GM23338 (cell line): Measurements from ENCODE around the gene CUTC. TPM values are rescaled to one million over a fixed set of nuclear protein-coding genes. Genes with fewer than 3 reads are reported as not detected.

Source experiments
- ATAC-seq: fragments of 200-7000 bp; cut with Tn5 transposase; 3 replicates; pipeline ENCODE4 v1.9.1; 2020
- DNase-seq: peaks from one replicate; pipeline ENCODE4 v3.0.0-alpha.2; 2015; ENCODE audit warnings: low spot score
- H2AFZ ChIP-seq: fragments of 200-600 bp; sonication (generic); 2 replicates; pipeline ENCODE4 v1.8.0; 2016; ENCODE audit warnings: antibody characterized with exemption, mild to moderate bottlenecking, moderate library complexity
- H3F3A ChIP-seq: fragments of 200-600 bp; sonication (generic); replicated peaks from 2 replicates; pipeline ENCODE4 v1.8.0; 2017; ENCODE audit warnings: antibody characterized with exemption, mixed run types, low read depth
- H3K27ac ChIP-seq: fragments of 200-600 bp; sonication (generic); 2 replicates; pipeline ENCODE4 v1.6.1; 2016; ENCODE audit warnings: low read depth
- H3K27me3 ChIP-seq: fragments of 200-600 bp; sonication (generic); 2 replicates; pipeline ENCODE4 v1.8.0; 2016; ENCODE audit warnings: mild to moderate bottlenecking, mixed run types, moderate library complexity; ENCODE audit not compliant: insufficient read depth
- H3K36me3 ChIP-seq: fragments of 200-600 bp; sonication (generic); 2 replicates; pipeline ENCODE4 v1.8.0; 2016; ENCODE audit warnings: mild to moderate bottlenecking; ENCODE audit not compliant: insufficient read depth
- H3K4me1 ChIP-seq: fragments of 200-600 bp; sonication (generic); 2 replicates; pipeline ENCODE4 v1.8.0; 2016; ENCODE audit warnings: mild to moderate bottlenecking, moderate library complexity; ENCODE audit not compliant: insufficient read depth
- H3K4me2 ChIP-seq: fragments of 200-600 bp; sonication (generic); 2 replicates; pipeline ENCODE4 v1.7.1; 2017; ENCODE audit warnings: mixed run types
- H3K4me3 ChIP-seq: fragments of 200-600 bp; sonication (generic); 2 replicates; pipeline ENCODE4 v1.6.1; 2016; ENCODE audit warnings: mixed run types
- H3K79me2 ChIP-seq: fragments of 200-600 bp; sonication (generic); replicated peaks from 2 replicates; pipeline ENCODE4 v1.8.0; 2017; ENCODE audit warnings: mild to moderate bottlenecking; ENCODE audit not compliant: insufficient read depth
- H3K9me2 ChIP-seq: fragments of 200-600 bp; sonication (generic); 2 replicates; pipeline ENCODE4 v1.8.0; 2017; ENCODE audit not compliant: insufficient read depth
- H4K20me1 ChIP-seq: fragments of 200-600 bp; sonication (generic); replicated peaks from 2 replicates; pipeline ENCODE4 v1.8.0; 2017; ENCODE audit warnings: mild to moderate bottlenecking; ENCODE audit not compliant: insufficient read depth
- H3K27ac Mint-ChIP-seq: 2 replicates; pipeline ENCODE4 v1.8.0; 2020; ENCODE audit warnings: inconsistent platforms, mild to moderate bottlenecking, moderate library complexity, mixed read lengths
- H3K27me3 Mint-ChIP-seq: 3 replicates; pipeline ENCODE4 v1.8.0; 2022; ENCODE audit warnings: low read depth, mild to moderate bottlenecking, moderate library complexity, mixed read lengths, inconsistent platforms; ENCODE audit not compliant: insufficient read depth, poor library complexity
- H3K36me3 Mint-ChIP-seq: 3 replicates; pipeline ENCODE4 v1.8.0; 2021; ENCODE audit warnings: low read depth, mild to moderate bottlenecking, inconsistent platforms, moderate library complexity, mixed read lengths
- H3K4me1 Mint-ChIP-seq: 3 replicates; pipeline ENCODE4 v1.8.0; 2020; ENCODE audit warnings: mild to moderate bottlenecking, inconsistent platforms, mixed read lengths
- H3K4me3 Mint-ChIP-seq: 3 replicates; pipeline ENCODE4 v1.8.0; 2021; ENCODE audit warnings: moderate library complexity, mild to moderate bottlenecking, inconsistent platforms, mixed read lengths
- H3K9me3 Mint-ChIP-seq: 3 replicates; pipeline ENCODE4 v1.8.0; 2020; ENCODE audit warnings: moderate library complexity, mild to moderate bottlenecking, inconsistent platforms, mixed read lengths
- CREB1 ChIP-seq: fragments of 250-450 bp; sonication (Bioruptor Pico); IDR thresholded peaks from 2 replicates; pipeline ENCODE4 v1.5.0; 2020; ENCODE audit warnings: low read depth, mild to moderate bottlenecking, moderate library complexity
- EZH2phosphoT487 ChIP-seq: fragments of 200-600 bp; sonication (generic); IDR thresholded peaks from one replicate; pipeline ENCODE4 v1.8.1; 2018; ENCODE audit warnings: antibody characterized with exemption; ENCODE audit not compliant: unreplicated experiment
- NANOG ChIP-seq: IDR thresholded peaks from 2 replicates; pipeline ENCODE4 v1.6.1; 2016; ENCODE audit warnings: antibody characterized with exemption, borderline replicate concordance
- POLR2AphosphoS5 ChIP-seq: IDR thresholded peaks from 2 replicates; pipeline ENCODE4 v1.6.1; 2016; ENCODE audit warnings: antibody characterized with exemption, low read depth
- ZNF114 ChIP-seq: fragments of 250-450 bp; sonication (Bioruptor Pico); IDR thresholded peaks from 2 replicates; pipeline ENCODE4 v1.5.0; 2020; ENCODE audit warnings: mild to moderate bottlenecking, moderate library complexity
- ZNF462 ChIP-seq: fragments of 250-450 bp; sonication (Bioruptor Pico); IDR thresholded peaks from 2 replicates; pipeline ENCODE4 v1.5.0; 2020; ENCODE audit warnings: mild to moderate bottlenecking, moderate library complexity
- polyA plus RNA-seq: library from polyadenylated mRNA; unstranded; fragments of >200 nt; fragmentation: Nextera tagmentation; extraction: Ambion mirVana; gene quantifications from 2 replicates; pipeline ENCODE4 v1.2.1, GENCODE V29; 2016
- total RNA-seq: library from RNA; depleted of rRNA; stranded (reverse); fragments of >200 nt; shearing (Covaris generic); gene quantifications from 2 replicates; pipeline ENCODE4 v1.2.3, GENCODE V29; 2014
- TF ChIP-seq, protein P1 (sequence below): IDR thresholded peaks from 2 replicates; pipeline ENCODE4 v1.6.1; 2016; ENCODE audit warnings: antibody characterized with exemption
- TF ChIP-seq, protein P2 (sequence below): IDR thresholded peaks from one replicate; pipeline ENCODE4 v1.6.1; 2018; ENCODE audit warnings: antibody characterized with exemption; ENCODE audit not compliant: unreplicated experiment

The CUTC gene
- total and polyA plus RNA-seq, 2 experiments from 2014 or later: 20.2 to 30.4 TPM

GRCh38 chr10:99742254-99742653, 10.2 kb downstream of the CUTC start:
- TF ChIP-seq, protein P1, sequence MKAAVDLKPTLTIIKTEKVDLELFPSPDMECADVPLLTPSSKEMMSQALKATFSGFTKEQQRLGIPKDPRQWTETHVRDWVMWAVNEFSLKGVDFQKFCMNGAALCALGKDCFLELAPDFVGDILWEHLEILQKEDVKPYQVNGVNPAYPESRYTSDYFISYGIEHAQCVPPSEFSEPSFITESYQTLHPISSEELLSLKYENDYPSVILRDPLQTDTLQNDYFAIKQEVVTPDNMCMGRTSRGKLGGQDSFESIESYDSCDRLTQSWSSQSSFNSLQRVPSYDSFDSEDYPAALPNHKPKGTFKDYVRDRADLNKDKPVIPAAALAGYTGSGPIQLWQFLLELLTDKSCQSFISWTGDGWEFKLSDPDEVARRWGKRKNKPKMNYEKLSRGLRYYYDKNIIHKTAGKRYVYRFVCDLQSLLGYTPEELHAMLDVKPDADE: no peak
- TF ChIP-seq NANOG (no peak), ZNF114 (no peak), POLR2AphosphoS5 (no peak), CREB1 (no peak), EZH2phosphoT487 (no peak), ZNF462 (CRISPR knock-in tag) (no peak)
- TF ChIP-seq, protein P2, sequence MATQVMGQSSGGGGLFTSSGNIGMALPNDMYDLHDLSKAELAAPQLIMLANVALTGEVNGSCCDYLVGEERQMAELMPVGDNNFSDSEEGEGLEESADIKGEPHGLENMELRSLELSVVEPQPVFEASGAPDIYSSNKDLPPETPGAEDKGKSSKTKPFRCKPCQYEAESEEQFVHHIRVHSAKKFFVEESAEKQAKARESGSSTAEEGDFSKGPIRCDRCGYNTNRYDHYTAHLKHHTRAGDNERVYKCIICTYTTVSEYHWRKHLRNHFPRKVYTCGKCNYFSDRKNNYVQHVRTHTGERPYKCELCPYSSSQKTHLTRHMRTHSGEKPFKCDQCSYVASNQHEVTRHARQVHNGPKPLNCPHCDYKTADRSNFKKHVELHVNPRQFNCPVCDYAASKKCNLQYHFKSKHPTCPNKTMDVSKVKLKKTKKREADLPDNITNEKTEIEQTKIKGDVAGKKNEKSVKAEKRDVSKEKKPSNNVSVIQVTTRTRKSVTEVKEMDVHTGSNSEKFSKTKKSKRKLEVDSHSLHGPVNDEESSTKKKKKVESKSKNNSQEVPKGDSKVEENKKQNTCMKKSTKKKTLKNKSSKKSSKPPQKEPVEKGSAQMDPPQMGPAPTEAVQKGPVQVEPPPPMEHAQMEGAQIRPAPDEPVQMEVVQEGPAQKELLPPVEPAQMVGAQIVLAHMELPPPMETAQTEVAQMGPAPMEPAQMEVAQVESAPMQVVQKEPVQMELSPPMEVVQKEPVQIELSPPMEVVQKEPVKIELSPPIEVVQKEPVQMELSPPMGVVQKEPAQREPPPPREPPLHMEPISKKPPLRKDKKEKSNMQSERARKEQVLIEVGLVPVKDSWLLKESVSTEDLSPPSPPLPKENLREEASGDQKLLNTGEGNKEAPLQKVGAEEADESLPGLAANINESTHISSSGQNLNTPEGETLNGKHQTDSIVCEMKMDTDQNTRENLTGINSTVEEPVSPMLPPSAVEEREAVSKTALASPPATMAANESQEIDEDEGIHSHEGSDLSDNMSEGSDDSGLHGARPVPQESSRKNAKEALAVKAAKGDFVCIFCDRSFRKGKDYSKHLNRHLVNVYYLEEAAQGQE: no peak
- no peak for ATAC-seq
- peaks cover 78% of the 10 kb centered on the region for H3K36me3 Mint-ChIP-seq
- Histone ChIP-seq H3F3A (no peaks in the 10 kb centered on the region), H3K4me1 (no peaks in the 10 kb centered on the region), H2AFZ (no peak overlapping the region), H3K4me3 (no peak overlapping the region), H3K27me3 (no peaks in the 10 kb centered on the region), H3K36me3 (peaks cover 76% of the 10 kb centered on the region), H3K4me2 (no peak overlapping the region), H3K27ac (no peak overlapping the region), H3K79me2 (peaks cover 4% of the 10 kb centered on the region; the same call in 1 of the 2 replicates), H4K20me1 (peaks cover 10% of the 10 kb centered on the region), H3K9me2 (no peaks in the 10 kb centered on the region)
- no peak overlapping the region for H3K4me3 Mint-ChIP-seq
- H3K27ac Mint-ChIP-seq: no peak overlapping the region
- no peaks in the 10 kb centered on the region; the same call in 2 of the 3 replicates for H3K9me3 Mint-ChIP-seq
- no peak for DNase-seq
- no peaks in the 10 kb centered on the region for H3K4me1 Mint-ChIP-seq
- H3K27me3 Mint-ChIP-seq: peaks cover 1% of the 10 kb centered on the region
